HG03135 (cell line): ENCODE results near the gene ASCC1.

ENCODE experiments used
- ATAC-seq: cut with Tn5 transposase; IDR thresholded peaks from one replicate; pipeline ENCODE4 v1.9.1; 2021; ENCODE audit warnings: mild to moderate bottlenecking, moderate library complexity; ENCODE audit not compliant: unreplicated experiment

The ASCC1 gene

GRCh38 chr10:72053690-72054089, 162.4 kb downstream of the ASCC1 start:
- no peak for ATAC-seq

GRCh38 chr10:72050873-72051272, 165.2 kb downstream of the ASCC1 start:
- no peak for ATAC-seq

- no peak for ATAC-seq
Observed at GRCh38 chr10:72049969-72050781, 165.9 kb downstream of the ASCC1 start.

- no peak for ATAC-seq
Observed at GRCh38 chr10:72049472-72049871, 166.6 kb downstream of the ASCC1 start.

GRCh38 chr10:72048450-72049124, 167.5 kb downstream of the ASCC1 start:
- ATAC-seq = no peak
